Esophagus muscularis mucosa (tissue), 4 donors: Measurements from ENCODE around the gene DEPDC5. TPM values are rescaled to one million over a fixed set of nuclear protein-coding genes. Genes with fewer than 3 reads are reported as not detected.

Source experiments
- DNase-seq: peaks from one replicate; pipeline ENCODE4 v3.0.0-alpha.2; 2017; ENCODE audit errors: extremely low spot score
- H3K27ac ChIP-seq, 4 donors: fragments of 200-600 bp; sonication (generic); replicated peaks in 1 of 4; 1 replicate in 3 of 4; 2 replicates in 1 of 4; pipeline ENCODE4 v1.5.1; 2016 to 2019; ENCODE audit warnings: mild to moderate bottlenecking in 1 of 4
- H3K27me3 ChIP-seq, 4 donors: fragments of 200-600 bp; sonication (generic); one replicate each; pipeline versions ENCODE4 v1.5.1 to v1.6.0; 2016 to 2019
- H3K36me3 ChIP-seq, 4 donors: fragments of 200-600 bp; sonication (generic); one replicate each; pipeline ENCODE4 v1.5.1; 2016 to 2019
- H3K4me1 ChIP-seq, 4 donors: fragments of 200-600 bp; sonication (generic); one replicate each; pipeline ENCODE4 v1.5.1; 2016 to 2019
- H3K4me3 ChIP-seq, 4 donors: fragments of 200-600 bp; sonication (generic); 1 replicate in 2 of 4; 2 replicates in 2 of 4; pipeline ENCODE4 v1.5.1; 2016 to 2019; ENCODE audit warnings: mild to moderate bottlenecking in 4 of 4, moderate library complexity in 1 of 4
- H3K9me3 ChIP-seq, 4 donors: fragments of 200-600 bp; sonication (generic); 1 replicate in 3 of 4; 2 replicates in 1 of 4; pipeline ENCODE4 v1.5.1; 2016 to 2019
- EP300 ChIP-seq: sonication (generic); formaldehyde crosslinking; IDR thresholded peaks from one replicate; pipeline ENCODE4 v1.6.1; 2017; ENCODE audit warnings: antibody characterized with exemption
- POLR2A ChIP-seq: fragments of 450-650 bp; IDR thresholded peaks from one replicate; pipeline ENCODE4 v1.6.1; 2017; ENCODE audit warnings: antibody characterized with exemption, moderate library complexity, mild to moderate bottlenecking, low read depth
- POLR2AphosphoS5 ChIP-seq, 2 donors: sonication (generic); formaldehyde crosslinking; IDR thresholded peaks; one replicate each; pipeline ENCODE4 v1.6.1; 2017; ENCODE audit warnings: antibody characterized with exemption in 2 of 2
- WGBS: methylation state at CpG from one replicate; pipeline ENCODE4 v1.1.5; 2018; 5-methylcytosine and 5-hydroxymethylcytosine counted together
- intact Hi-C: fragments of 100-400 bp; cut with DNase I; formaldehyde crosslinking; loops from one replicate; pipeline ENCODE4 v1.15.1; 2023
- total RNA-seq, 4 donors: library from RNA; depleted of rRNA; stranded (reverse); fragments of >200 nt; gene quantifications; one replicate each; pipeline versions ENCODE4 v1.1.0 to v1.2.1, GENCODE V29; 2016
- TF ChIP-seq, protein P1 (sequence below), 3 experiments: fragments of 200-600 bp in 2 of 3; fragments of 450-650 bp in 1 of 3; sonication (generic) in 2 of 3; IDR thresholded peaks; one replicate each; pipeline ENCODE4 v1.5.1; 2017 to 2019; ENCODE audit warnings: antibody characterized with exemption in 3 of 3, mild to moderate bottlenecking in 2 of 3, moderate library complexity in 1 of 3

Gene DEPDC5
- total RNA-seq, 4 donors from 2014 or later: 7.3 to 15.8 (median 12.6) TPM

DNA sequence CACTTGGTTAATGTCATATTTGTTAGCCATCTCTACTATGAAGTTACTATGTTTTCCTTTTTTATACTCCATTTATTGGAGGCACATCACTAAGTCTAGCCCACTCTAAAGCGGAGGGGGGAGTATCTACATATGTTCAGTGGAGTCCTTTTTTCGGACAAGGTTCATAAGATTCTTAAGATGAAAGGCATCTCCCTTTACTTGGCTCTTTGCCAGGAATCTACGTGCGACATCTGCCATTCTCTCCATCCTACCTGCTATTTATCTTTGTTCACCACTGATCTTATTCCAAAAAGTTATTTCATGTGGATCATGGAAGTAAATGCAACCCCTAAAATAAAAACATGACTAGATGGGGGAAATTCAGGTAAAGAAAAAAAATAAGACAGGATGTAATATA, 113.1 kb downstream of the DEPDC5 start:
- Histone ChIP-seq H3K4me1 (no peaks in the 10 kb centered on the region), H3K4me3 (no peak overlapping the region), H3K9me3 (no peaks in the 10 kb centered on the region), H3K27ac (no peak overlapping the region), H3K27me3 (no peaks in the 10 kb centered on the region), H3K36me3 (peaks cover 14 to 77% (median 35%) of the 10 kb centered on the region in 4 donors)
- WGBS: 67% methylated on average over 4 of the region's 4 CpGs
- TF ChIP-seq POLR2A (no peak), EP300 (no peak), POLR2AphosphoS5 (IDR thresholded peaks at IDR 0.05) (no peak)
- TF ChIP-seq, protein P1, sequence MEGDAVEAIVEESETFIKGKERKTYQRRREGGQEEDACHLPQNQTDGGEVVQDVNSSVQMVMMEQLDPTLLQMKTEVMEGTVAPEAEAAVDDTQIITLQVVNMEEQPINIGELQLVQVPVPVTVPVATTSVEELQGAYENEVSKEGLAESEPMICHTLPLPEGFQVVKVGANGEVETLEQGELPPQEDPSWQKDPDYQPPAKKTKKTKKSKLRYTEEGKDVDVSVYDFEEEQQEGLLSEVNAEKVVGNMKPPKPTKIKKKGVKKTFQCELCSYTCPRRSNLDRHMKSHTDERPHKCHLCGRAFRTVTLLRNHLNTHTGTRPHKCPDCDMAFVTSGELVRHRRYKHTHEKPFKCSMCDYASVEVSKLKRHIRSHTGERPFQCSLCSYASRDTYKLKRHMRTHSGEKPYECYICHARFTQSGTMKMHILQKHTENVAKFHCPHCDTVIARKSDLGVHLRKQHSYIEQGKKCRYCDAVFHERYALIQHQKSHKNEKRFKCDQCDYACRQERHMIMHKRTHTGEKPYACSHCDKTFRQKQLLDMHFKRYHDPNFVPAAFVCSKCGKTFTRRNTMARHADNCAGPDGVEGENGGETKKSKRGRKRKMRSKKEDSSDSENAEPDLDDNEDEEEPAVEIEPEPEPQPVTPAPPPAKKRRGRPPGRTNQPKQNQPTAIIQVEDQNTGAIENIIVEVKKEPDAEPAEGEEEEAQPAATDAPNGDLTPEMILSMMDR (IDR thresholded peaks at IDR 0.05): no peak
- no peak for DNase-seq
- intact Hi-C loops: no loop called here

DNA sequence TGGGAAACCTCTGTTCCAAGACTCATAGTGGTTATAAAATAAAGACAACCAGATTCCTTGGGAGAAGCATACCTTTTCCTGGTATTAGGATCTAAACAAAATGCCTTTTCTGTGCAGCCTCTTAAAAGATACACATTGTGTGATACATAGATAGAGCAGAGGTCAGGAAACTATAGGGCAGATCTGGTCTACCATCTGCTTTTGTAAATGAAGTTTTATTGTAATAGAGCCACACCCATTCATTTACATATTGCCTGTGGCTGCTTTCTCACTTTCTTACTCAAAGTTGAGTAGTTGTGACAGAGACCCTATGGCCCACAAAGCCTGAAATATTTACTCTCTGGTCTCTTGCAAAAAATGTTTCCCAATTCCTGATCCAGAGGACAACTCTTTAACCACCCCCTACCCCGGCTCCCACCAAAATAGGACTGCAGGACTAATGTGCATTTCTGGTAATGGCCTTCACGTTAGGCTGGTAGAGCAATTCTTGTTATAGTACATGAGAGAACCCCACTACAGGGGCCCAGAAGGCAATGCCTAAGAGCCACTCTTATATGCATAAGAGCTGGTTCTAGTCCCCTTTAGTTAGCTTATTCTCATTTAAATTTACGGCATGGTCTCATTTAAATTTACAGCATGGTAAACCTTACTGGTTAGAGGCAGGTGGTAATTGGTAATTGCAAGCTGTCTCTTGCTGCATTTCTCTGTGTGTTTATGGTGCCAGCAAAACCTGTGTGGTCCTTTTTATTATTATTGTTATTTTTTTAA, 113.8 kb downstream of the DEPDC5 start:
- H3K27ac ChIP-seq: no peak overlapping the region
- no peaks in the 10 kb centered on the region for H3K27me3 ChIP-seq
- no peaks in the 10 kb centered on the region for H3K9me3 ChIP-seq
- DNase-seq: no peak
- intact Hi-C loops: no loop called here
- peaks cover 14 to 76% (median 38%) of the 10 kb centered on the region in 4 donors for H3K36me3 ChIP-seq
- TF ChIP-seq EP300: no peak
- TF ChIP-seq, protein P1 (IDR thresholded peaks at IDR 0.05): no peak
- TF ChIP-seq POLR2AphosphoS5 (IDR thresholded peaks at IDR 0.05): no peak
- no peak for TF ChIP-seq POLR2A
- H3K4me3 ChIP-seq: no peak overlapping the region
- 100% methylated on average over 3 of the region's 3 CpGs for WGBS
- H3K4me1 ChIP-seq: no peaks in the 10 kb centered on the region

DNA sequence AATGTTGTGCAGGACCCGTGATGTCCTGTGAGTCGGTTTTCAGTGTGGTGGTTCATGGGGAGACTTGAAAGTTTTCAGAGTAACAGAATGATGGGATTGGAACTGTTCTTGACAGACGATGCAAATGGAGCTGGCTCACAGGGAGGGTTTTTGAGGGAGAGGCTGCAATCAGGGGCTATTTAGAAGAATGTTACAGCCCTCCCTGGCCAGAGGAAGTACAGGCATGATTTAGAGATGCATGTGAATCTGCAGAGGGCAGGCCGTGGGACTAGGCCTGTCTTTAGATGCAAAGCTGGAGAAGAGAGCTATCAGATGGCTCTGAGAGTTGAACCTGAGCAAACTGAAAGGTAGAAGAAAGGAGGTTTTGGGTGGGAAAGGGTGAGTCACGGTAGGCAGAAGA, 115.9 kb downstream of the DEPDC5 start:
- Histone ChIP-seq H3K4me3 (no peak overlapping the region), H3K36me3 (peaks cover 25 to 89% (median 49%) of the 10 kb centered on the region in 4 donors), H3K27ac (no peak overlapping the region), H3K27me3 (no peaks in the 10 kb centered on the region), H3K9me3 (no peaks in the 10 kb centered on the region), H3K4me1 (no peaks in the 10 kb centered on the region)
- TF ChIP-seq EP300: no peak
- no peak for TF ChIP-seq POLR2A
- no peak for TF ChIP-seq POLR2AphosphoS5 (IDR thresholded peaks at IDR 0.05)
- TF ChIP-seq, protein P1 (IDR thresholded peaks at IDR 0.05): no peak
- 88% methylated on average over 5 of the region's 5 CpGs for WGBS
- intact Hi-C loops: loop anchor here (10.0 kb wide), 1 partner anchor 105 kb away; no protein-coding TSS in a partner anchor
- no peak for DNase-seq

DNA sequence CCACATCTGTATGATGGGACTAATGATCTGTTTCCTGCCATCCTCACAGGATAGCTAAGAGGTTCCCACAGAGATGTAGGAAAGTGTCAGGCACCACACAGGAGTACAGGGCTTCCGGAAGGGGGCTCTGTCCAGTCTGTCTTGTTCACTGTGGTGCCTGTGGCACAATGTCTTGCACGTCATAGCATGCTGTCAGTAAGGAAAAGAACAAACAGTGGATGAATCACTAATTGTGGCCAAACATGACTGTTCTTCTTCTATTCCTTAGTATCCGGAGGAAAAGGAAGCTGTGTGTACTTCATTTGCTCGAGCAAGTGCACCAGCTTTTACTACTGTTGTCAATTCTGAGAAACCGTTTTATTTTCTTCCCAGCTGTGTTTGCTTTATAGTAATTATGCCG, 117.1 kb downstream of the DEPDC5 start:
- DNase-seq: no peak
- H3K4me3 ChIP-seq: no peak overlapping the region
- intact Hi-C loops: loop anchor here (10.0 kb wide), 1 partner anchor 104 kb away; no protein-coding TSS in a partner anchor

More for the DNA sequence above, 117.1 kb downstream of the DEPDC5 start:
- Histone ChIP-seq H3K4me1 (no peaks in the 10 kb centered on the region), H3K27me3 (no peaks in the 10 kb centered on the region), H3K36me3 (peaks cover 32 to 85% (median 51%) of the 10 kb centered on the region in 4 donors), H3K9me3 (no peaks in the 10 kb centered on the region), H3K27ac (no peak overlapping the region)
- TF ChIP-seq, protein P1 (IDR thresholded peaks at IDR 0.05): no peak
- TF ChIP-seq POLR2A (no peak), EP300 (no peak), POLR2AphosphoS5 (IDR thresholded peaks at IDR 0.05) (no peak)
- WGBS: 90% methylated on average over 6 of the region's 6 CpGs
